ENCODE measurements around the gene THTPA. TPM values are rescaled to one million over a fixed set of nuclear protein-coding genes. Genes with fewer than 3 reads are reported as not detected.

The THTPA gene
- total and polyA plus RNA-seq, 2 of the 13 experiments (the other 11 are each of a cell fraction or from before 2014, with no cell fraction given) = 7.4 to 8.7 TPM

GRCh38 chr14:23565626-23566025, 9.6 kb downstream of the THTPA start (continued):
- TF ChIP-seq ZFP82 (CRISPR knock-in tag; IDR thresholded peaks at IDR 0.05; ENCODE audit: borderline replicate concordance) = no peak
- no peak for TF ChIP-seq SMC3 (IDR thresholded peaks at IDR 0.05; ENCODE audit: low read length)
- TF ChIP-seq ZNF44 (CRISPR knock-in tag; IDR thresholded peaks at IDR 0.05) = no peak
- TF ChIP-seq GMEB1 (CRISPR knock-in tag; IDR thresholded peaks at IDR 0.05; ENCODE audit: borderline replicate concordance) = no peak
- TF ChIP-seq ISL2 (CRISPR knock-in tag; IDR thresholded peaks at IDR 0.05) = no peak
- no peak for TF ChIP-seq KDM3A (CRISPR knock-in tag; IDR thresholded peaks at IDR 0.05; ENCODE audit: low read depth)
- TF ChIP-seq SAFB2 (CRISPR knock-in tag; IDR thresholded peaks at IDR 0.05; ENCODE audit: borderline replicate concordance, low read depth) = 0 out of 2 replicates have a peak, but pooled peaks have one; percentile 23
- no peak for TF ChIP-seq GATAD1 (CRISPR knock-in tag; IDR thresholded peaks at IDR 0.05)
- no peak for TF ChIP-seq KDM6A (CRISPR knock-in tag; IDR thresholded peaks at IDR 0.05; ENCODE audit: low read depth)
- 0 out of 2 replicates have a peak, but pooled peaks have one; percentile 2 for TF ChIP-seq THAP7 (CRISPR knock-in tag; IDR thresholded peaks at IDR 0.05)
- TF ChIP-seq ZNF512B (CRISPR knock-in tag; IDR thresholded peaks at IDR 0.05; ENCODE audit: borderline replicate concordance) = no peak
- TF ChIP-seq ZFP62 (CRISPR knock-in tag; IDR thresholded peaks at IDR 0.05) = 0 out of 2 replicates have a peak, but pooled peaks have one; percentile 32
- no peak for TF ChIP-seq SALL2 (CRISPR knock-in tag; IDR thresholded peaks at IDR 0.05)
- TF ChIP-seq SRY (CRISPR knock-in tag; IDR thresholded peaks at IDR 0.05) = 0 out of 2 replicates have a peak, but pooled peaks have one; percentile 12
- no peak for TF ChIP-seq SRSF9 (IDR thresholded peaks at IDR 0.05; ENCODE audit: borderline replicate concordance, insufficient read depth, low read depth, low read length, poor library complexity, severe bottlenecking)

Measured in HepG2 (cell line).